Thoracic aorta (tissue), 2 donors: ENCODE results near the gene HEMGN. TPM values are rescaled to one million over a fixed set of nuclear protein-coding genes. Genes with fewer than 3 reads are reported as not detected.
"Not testable (repeated sequence)": the region's sequence is repeated elsewhere in the genome, so short reads cannot be mapped to it uniquely, and the experiment has no call there.

Experiments used
- ATAC-seq: fragments of 150-250 bp; one replicate; pipeline ENCODE4 v1.8.0; 2017; ENCODE audit warnings: low read depth; ENCODE audit not compliant: insufficient number of reproducible peaks, low FRiP score
- DNase-seq: peaks from one replicate; pipeline ENCODE4 v3.0.0-alpha.2; 2020; ENCODE audit warnings: low spot score
- H3K27ac ChIP-seq, 2 donors: fragments of 200-600 bp; sonication (generic); 1 replicate in 1 of 2; 2 replicates in 1 of 2; pipeline ENCODE4 v1.5.1; 2016; ENCODE audit warnings: mild to moderate bottlenecking in 2 of 2, moderate library complexity in 2 of 2
- H3K27me3 ChIP-seq: fragments of 200-600 bp; sonication (generic); replicated peaks from 2 replicates; pipeline ENCODE4 v1.6.0; 2016; ENCODE audit warnings: mild to moderate bottlenecking; ENCODE audit not compliant: insufficient read depth
- H3K36me3 ChIP-seq: fragments of 200-600 bp; sonication (generic); one replicate; pipeline ENCODE4 v1.5.1; 2016
- H3K4me1 ChIP-seq, 2 donors: fragments of 200-600 bp; sonication (generic); 1 replicate in 1 of 2; 2 replicates in 1 of 2; pipeline versions ENCODE4 v1.5.1 to v1.6.0; 2016; ENCODE audit warnings: low read depth in 2 of 2, mild to moderate bottlenecking in 1 of 2; ENCODE audit not compliant: control insufficient read depth in 1 of 2
- H3K4me3 ChIP-seq: fragments of 200-600 bp; sonication (generic); 2 replicates; pipeline ENCODE4 v1.5.1; 2016; ENCODE audit warnings: mild to moderate bottlenecking
- H3K9me3 ChIP-seq: fragments of 200-600 bp; sonication (generic); 2 replicates; pipeline ENCODE4 v1.5.1; 2016
- total RNA-seq, 2 donors: library from RNA; depleted of rRNA; stranded (reverse); fragments of >200 nt; gene quantifications; one replicate each; pipeline versions ENCODE4 v1.1.0 to v1.2.3, GENCODE V29; 2016
- TF ChIP-seq, protein P1 (sequence below): fragments of 200-600 bp; sonication (generic); IDR thresholded peaks from one replicate; pipeline ENCODE4 v1.5.1; 2019; ENCODE audit warnings: antibody characterized with exemption

HEMGN gene
- total RNA-seq, 2 donors from 2014 or later: 0.42 TPM; not detected in 1

DNA sequence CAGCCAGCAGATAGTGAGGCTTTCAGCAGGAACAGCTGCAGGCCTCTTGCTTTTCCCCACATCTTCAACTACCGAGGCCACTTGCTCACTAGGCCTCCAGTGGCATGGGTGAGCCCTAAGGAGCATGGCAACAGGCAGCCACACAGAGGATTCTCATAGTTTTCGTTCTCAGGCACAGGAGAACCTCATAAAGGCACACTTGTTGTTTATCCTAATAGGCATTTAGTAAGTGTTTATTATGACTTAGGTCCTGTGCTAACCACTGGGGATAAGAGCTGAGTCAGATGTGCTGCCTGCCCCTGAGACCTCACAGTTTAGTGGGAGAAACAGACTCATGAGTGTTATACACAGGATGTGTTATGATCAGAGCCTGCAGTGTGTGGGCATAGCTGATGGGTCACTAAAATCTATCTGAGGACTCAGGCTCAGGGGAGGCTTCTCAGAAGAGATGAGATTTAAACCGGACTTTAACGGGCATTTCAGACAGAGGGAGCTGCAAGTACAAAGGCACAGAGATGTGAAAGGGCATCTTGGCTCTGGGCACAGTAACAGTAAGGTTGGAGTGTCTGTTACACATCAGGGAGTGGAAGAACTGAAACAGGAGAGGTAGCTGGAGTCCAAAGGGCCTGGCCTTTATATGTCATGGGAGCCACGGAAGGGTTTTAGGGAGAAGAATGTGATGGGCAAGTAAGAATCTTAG, 21.0 kb upstream of the HEMGN start:
- H3K9me3 ChIP-seq: no peaks in the 10 kb centered on the region
- DNase-seq (no peak), ATAC-seq (no peak)
- H3K27me3 ChIP-seq: no peaks in the 10 kb centered on the region
- H3K4me3 ChIP-seq: no peak overlapping the region
- no peaks in the 10 kb centered on the region for H3K4me1 ChIP-seq
- TF ChIP-seq, protein P1, sequence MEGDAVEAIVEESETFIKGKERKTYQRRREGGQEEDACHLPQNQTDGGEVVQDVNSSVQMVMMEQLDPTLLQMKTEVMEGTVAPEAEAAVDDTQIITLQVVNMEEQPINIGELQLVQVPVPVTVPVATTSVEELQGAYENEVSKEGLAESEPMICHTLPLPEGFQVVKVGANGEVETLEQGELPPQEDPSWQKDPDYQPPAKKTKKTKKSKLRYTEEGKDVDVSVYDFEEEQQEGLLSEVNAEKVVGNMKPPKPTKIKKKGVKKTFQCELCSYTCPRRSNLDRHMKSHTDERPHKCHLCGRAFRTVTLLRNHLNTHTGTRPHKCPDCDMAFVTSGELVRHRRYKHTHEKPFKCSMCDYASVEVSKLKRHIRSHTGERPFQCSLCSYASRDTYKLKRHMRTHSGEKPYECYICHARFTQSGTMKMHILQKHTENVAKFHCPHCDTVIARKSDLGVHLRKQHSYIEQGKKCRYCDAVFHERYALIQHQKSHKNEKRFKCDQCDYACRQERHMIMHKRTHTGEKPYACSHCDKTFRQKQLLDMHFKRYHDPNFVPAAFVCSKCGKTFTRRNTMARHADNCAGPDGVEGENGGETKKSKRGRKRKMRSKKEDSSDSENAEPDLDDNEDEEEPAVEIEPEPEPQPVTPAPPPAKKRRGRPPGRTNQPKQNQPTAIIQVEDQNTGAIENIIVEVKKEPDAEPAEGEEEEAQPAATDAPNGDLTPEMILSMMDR: no peak
- no peaks in the 10 kb centered on the region for H3K36me3 ChIP-seq
- H3K27ac ChIP-seq: no peak overlapping the region

DNA sequence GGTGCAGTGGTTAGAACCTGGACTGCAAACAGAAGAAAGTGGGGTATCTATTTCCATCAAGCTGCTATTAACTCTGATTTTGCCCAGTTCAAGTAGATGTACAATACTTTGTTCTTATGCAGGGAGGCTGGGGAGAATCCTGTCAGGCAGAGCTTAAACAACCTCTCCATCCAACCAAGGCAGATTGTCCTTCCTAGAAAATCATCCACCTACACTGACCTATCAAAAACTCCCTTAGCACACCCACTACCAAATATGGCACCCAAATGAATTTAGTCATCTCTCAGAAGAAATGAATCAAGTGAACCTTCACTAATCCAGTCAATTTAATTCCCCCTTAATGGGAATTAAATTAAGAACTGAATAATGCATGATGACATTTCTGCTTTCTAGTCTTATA, 18.4 kb upstream of the HEMGN start:
- no peak overlapping the region for H3K27ac ChIP-seq
- H3K4me3 ChIP-seq: no peak overlapping the region
- TF ChIP-seq, protein P1: no peak
- no peaks in the 10 kb centered on the region for H3K36me3 ChIP-seq
- H3K9me3 ChIP-seq: no peaks in the 10 kb centered on the region
- H3K27me3 ChIP-seq: no peaks in the 10 kb centered on the region
- no peaks in the 10 kb centered on the region for H3K4me1 ChIP-seq
- ATAC-seq (no peak), DNase-seq (no peak)

DNA sequence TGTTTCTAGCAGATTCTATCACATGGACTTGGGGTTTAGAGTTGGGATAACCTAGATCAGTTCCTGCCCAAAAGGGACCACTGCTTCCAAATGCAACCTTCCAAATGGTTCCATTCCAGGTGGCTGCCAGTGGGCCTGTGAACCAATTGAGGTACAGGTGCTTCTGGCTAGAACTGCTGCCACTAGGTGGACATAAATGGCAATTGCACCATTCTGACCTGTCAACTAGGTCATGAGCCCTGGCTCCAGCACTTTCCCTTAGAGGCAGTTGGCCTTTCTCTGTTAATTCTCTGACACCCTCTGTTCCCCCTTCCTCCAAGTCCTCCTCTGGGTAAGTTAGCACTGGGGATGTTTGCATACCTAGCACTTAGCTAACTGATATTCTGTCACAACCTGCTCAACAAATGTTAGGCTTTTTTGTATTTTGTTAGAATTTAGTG, 16.6 kb upstream of the HEMGN start:
- Histone ChIP-seq H3K36me3 (no peaks in the 10 kb centered on the region), H3K27ac (no peak overlapping the region), H3K4me1 (no peaks in the 10 kb centered on the region), H3K27me3 (no peaks in the 10 kb centered on the region), H3K4me3 (no peak overlapping the region), H3K9me3 (no peaks in the 10 kb centered on the region)
- TF ChIP-seq, protein P1: peak; percentile 11
- DNase-seq (no peak), ATAC-seq (no peak)

DNA sequence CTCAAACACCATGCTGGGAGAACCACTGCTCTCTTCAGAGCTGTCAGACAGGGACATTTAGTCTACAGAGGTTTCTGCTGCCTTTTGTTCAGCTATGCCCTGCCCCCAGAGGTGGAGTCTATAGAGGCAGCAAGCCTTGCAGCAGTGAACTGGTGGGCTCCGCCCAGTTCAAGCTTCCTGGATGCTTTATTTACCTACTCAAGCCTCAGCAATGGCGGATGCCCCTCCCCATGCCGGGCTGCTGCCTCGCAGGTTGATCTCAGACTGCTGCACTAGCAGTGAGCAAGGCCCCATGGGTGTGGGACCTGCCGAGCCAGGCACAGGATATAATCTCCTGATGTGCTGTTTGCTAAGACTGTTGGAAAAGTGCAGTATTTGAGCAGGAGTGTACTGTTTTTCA, 12.9 kb upstream of the HEMGN start:
- not testable (repeated sequence) for H3K9me3 ChIP-seq, H3K27me3 ChIP-seq, H3K4me1 ChIP-seq, H3K36me3 ChIP-seq, DNase-seq, H3K27ac ChIP-seq, ATAC-seq, H3K4me3 ChIP-seq

DNA sequence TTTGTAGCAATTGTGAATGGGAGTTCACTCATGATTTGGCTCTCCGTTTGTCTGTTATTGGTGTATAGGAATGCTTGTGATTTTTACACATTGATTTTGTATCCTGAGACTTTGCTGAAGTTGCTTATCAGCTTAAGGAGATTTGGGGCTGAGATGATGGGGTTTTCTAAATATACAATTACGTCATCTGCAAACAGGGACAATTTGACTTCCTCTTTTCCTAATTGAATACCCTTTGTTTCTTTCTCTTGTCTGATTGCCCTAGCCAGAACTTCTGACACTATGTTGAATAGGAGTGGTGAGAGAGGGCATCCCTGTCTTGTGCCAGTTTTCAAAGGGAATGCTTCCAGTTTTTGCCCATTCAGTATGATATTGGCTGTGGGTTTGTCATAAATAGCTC, 9.1 kb upstream of the HEMGN start:
- not testable (repeated sequence) for DNase-seq, H3K27ac ChIP-seq, ATAC-seq, H3K4me1 ChIP-seq, H3K36me3 ChIP-seq, H3K27me3 ChIP-seq, H3K4me3 ChIP-seq, H3K9me3 ChIP-seq

DNA sequence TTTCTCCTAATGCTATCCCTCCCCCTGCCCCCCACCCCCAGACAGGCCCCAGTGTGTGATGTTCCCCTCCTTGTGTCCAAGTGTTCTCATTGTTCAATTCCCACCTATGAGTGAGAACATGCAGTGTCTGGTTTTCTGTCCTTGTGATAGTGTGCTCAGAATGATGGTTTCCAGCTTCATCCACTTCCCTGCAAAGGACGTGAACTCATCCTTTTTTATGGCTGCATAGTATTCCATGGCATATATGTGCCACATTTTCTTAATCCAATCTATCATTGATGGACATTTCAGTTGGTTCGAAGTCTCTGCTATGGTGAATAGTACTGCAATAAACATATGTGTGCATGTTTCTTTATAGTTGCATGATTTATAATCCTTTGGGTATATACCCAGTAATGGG, 7.5 kb upstream of the HEMGN start:
- not testable (repeated sequence) for ATAC-seq, H3K27ac ChIP-seq, H3K4me3 ChIP-seq, DNase-seq, H3K27me3 ChIP-seq, H3K36me3 ChIP-seq, H3K4me1 ChIP-seq, H3K9me3 ChIP-seq

DNA sequence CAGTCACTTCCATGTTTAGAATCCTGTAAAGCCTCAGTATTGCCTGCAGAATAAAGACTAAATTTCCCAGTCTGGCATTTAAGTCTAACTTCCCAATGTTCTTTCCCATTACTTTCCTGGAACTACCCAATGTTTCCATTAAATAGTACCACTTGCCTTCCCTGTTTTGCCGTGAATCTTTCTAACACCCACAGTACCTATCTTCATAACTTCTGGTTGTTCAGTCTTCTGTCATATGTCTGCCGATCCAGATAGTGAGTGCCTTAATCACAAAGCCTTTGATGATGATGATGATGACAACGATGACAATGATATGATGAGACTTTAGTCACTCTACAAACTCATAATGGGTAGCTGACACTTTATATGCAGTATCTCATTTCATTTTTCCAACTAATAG, 6.6 kb upstream of the HEMGN start:
- no peaks in the 10 kb centered on the region for H3K27me3 ChIP-seq
- H3K4me3 ChIP-seq: no peak overlapping the region
- no peak overlapping the region for H3K27ac ChIP-seq
- DNase-seq (no peak), ATAC-seq (no peak)
- TF ChIP-seq, protein P1: no peak
- no peaks in the 10 kb centered on the region for H3K36me3 ChIP-seq
- H3K9me3 ChIP-seq: no peaks in the 10 kb centered on the region
- H3K4me1 ChIP-seq: no peaks in the 10 kb centered on the region
